ENCODE results near the gene SH2D1B. TPM values are rescaled to one million over a fixed set of nuclear protein-coding genes. Genes with fewer than 3 reads are reported as not detected.

SH2D1B gene
- total and polyA plus RNA-seq, 10 of the 15 experiments (the other 5 are each of a cell fraction or from before 2014, with no cell fraction given) = 0.18 TPM; not detected in 9

DNA sequence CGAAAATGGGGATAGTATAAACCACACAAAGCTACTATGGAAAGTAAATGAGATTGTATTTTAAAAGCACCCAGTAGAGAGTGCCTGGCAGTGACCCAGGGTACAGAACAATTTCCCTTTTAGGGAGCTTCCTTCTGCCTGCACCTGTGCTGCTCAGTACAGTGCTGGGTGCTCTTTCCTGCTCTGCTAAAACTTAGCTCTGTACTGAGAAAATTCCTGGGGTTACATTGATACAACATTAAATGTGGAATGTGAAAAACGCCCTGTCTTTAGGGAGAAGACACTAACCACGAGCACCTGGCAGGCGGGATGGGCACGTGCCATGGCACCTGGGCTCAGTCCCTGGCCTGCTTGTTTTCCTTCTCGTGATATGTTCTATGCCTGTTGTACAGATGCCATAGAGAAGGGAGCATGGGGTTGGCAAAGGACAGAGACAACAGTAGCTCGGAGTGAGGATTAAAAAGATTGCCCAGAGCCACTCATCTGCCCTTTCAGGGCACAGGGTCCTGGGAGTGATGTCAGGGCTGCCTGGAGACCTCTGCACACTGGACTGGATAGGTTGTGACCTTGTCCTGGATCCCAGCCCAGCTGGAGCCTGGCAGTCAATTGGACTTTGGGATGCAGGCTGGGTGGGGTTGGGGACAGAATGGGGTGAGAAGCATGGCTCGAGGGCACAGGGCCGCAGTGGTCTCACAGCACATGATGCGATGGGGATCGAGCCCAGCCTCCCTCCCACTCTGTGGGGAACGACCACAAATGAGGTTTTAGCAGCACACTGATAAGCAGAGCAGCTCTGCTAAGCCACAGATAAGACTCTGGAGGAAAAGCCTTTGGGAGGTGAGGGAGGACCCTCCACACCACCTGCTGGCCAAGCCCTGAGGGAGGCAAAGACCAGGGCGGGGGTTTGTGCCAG lies 39.5 kb downstream of the SH2D1B start:
- Histone ChIP-seq H4K20me1 (ENCODE audit: control insufficient read depth, insufficient read depth) (no peaks in the 10 kb centered on the region; the same call in 1 of the 2 replicates), H3K27ac (ENCODE audit: control insufficient read depth, insufficient read depth) (no peak overlapping the region), H3K9me3 (replicated peaks; ENCODE audit: control insufficient read depth, insufficient read depth, low read length) (no peaks in the 10 kb centered on the region), H3K27me3 (replicated peaks in 1 of 2; ENCODE audit: control insufficient read depth in 2 of 2, insufficient read depth in 2 of 2, low read length in 1 of 2) (no peaks in the 10 kb centered on the region), H3K4me2 (ENCODE audit: control insufficient read depth, insufficient read depth) (no peak overlapping the region), H3K36me3 (ENCODE audit: control insufficient read depth in 2 of 2, insufficient read depth in 2 of 2, low read length in 1 of 2) (no peaks in the 10 kb centered on the region), H3K4me3 (no peak overlapping the region), H3K79me2 (ENCODE audit: control insufficient read depth, insufficient read depth, low read length) (no peaks in the 10 kb centered on the region), H3K4me1 (ENCODE audit: control insufficient read depth, insufficient read depth, low read length) (no peaks in the 10 kb centered on the region), H3K9ac (ENCODE audit: control insufficient read depth, insufficient read depth, low read length) (no peak overlapping the region), H2AFZ (ENCODE audit: control insufficient read depth, low read depth, low read length) (no peak overlapping the region)
- peak; percentile 50 for ATAC-seq
- in situ Hi-C loops (cut with MboI) = no loop called here
- intact Hi-C loops (cut with micrococcal nuclease; ENCODE audit: unreplicated experiment) = no loop called here
- no peak for TF ChIP-seq SMAD5 (IDR thresholded peaks at IDR 0.05; ENCODE audit: low read depth)
- no peak for TF ChIP-seq BACH1 (IDR thresholded peaks at IDR 0.05; ENCODE audit: borderline replicate concordance)
- no peak for TF ChIP-seq PAX5 (IDR thresholded peaks at IDR 0.05; ENCODE audit: borderline replicate concordance, low read depth, low read length)
- no peak for TF ChIP-seq RAD21 (IDR thresholded peaks at IDR 0.05; ENCODE audit: insufficient read depth, low read depth, low read length)
- TF ChIP-seq IKZF1 (conservative IDR thresholded peaks at IDR 0.05) = no peak
- peak in 1 of 2 experiments; percentile 26; a peak in 1 of 4 replicates for TF ChIP-seq BHLHE40 (IDR thresholded peaks at IDR 0.05; ENCODE audit: borderline replicate concordance in 1 of 2, low read depth in 2 of 2, low read length in 1 of 2)
- ChIA-PET CTCF (interaction anchor here (1.0 to 3.0 kb wide), 3 partner anchors 13 to 17 kb away, joined by 3 to 15 read pairs (median 7); no protein-coding TSS in a partner anchor), POLR2A (no interaction called here), RAD21 (ENCODE audit: unreplicated experiment) (interaction anchor here (0.8 to 1.0 kb wide), 2 partner anchors 15 to 19 kb away, joined by 3 to 4 read pairs; no protein-coding TSS in a partner anchor), SMC1A (ENCODE audit: uncharacterized antibody, unreplicated experiment) (interaction anchor here (1.1 to 2.2 kb wide), 5 partner anchors 8 to 17 kb away, joined by 3 to 6 read pairs (median 6); no protein-coding TSS in a partner anchor)
- 8% methylated on average over 13 of the region's 13 CpGs for WGBS (ENCODE audit: insufficient coverage, insufficient replicate concordance, low lambda C conversion rate, missing lambda C conversion rate)
- DNase-seq (ENCODE audit: low read depth, low spot score) = no peak
- no TSS peak for BruUV-seq (replicated peaks)
- FAIRE-seq = no peak
